GM12891 (cell line): Measurements from ENCODE around the gene ASF1A.

Experiments used
- POLR2AphosphoS5 ChIP-seq: IDR thresholded peaks from 2 replicates; pipeline ENCODE4 v1.6.1; 2011; ENCODE audit warnings: low read depth, low read length, control low read depth
- TAF1 ChIP-seq: IDR thresholded peaks from 2 replicates; pipeline ENCODE4 v1.6.1; 2011; ENCODE audit warnings: low read depth, low read length, control low read depth

DNA sequence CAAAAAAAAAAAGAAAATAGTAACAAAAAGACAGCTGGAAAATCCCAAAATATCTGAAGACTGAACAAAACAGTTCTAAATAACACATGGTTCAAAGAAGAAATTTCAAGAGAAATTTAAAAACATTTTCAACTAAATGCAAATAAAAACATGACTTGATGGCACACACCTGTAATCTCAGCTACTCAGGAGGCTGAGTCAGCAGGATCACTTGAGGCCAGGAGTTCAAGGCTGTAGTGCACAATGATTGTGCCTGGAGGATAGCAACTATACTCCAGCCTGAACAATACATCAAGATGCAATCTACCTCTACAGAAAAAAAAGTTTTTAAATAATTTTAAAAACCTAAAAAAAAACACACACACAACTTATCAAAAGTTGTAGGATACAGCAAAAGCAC lies 21.6 kb upstream of the ASF1A start:
- TF ChIP-seq POLR2AphosphoS5 (no peak), TAF1 (no peak)
